ENCODE data around the gene ARMC3. TPM values are rescaled to one million over a fixed set of nuclear protein-coding genes. Genes with fewer than 3 reads are reported as not detected.
"Not testable (repeated sequence)": the region's sequence is repeated elsewhere in the genome, so short reads cannot be mapped to it uniquely, and the experiment has no call there.

Gene ARMC3
- total RNA-seq, 3 donors from 2014 or later, result 0.33 to 0.88 TPM; not detected in 1

DNA sequence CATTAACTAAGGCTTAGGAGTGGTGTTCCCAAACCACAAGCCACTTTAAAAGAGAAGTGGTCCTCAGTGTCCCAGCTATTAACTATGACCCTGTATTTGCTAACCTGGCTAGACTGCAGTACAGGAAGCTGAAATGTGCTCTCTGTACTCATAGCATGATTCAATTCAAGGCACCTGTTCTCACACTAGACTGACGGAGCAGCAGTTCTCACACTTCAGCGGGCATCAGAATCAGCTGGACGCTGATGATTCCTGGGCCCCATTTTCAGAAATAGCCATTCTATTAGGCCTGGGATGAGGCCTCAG lies 143.0 kb downstream of the ARMC3 start:
- no peak for TF ChIP-seq POLR2AphosphoS5 (IDR thresholded peaks at IDR 0.05)
- TF ChIP-seq, protein P1, sequence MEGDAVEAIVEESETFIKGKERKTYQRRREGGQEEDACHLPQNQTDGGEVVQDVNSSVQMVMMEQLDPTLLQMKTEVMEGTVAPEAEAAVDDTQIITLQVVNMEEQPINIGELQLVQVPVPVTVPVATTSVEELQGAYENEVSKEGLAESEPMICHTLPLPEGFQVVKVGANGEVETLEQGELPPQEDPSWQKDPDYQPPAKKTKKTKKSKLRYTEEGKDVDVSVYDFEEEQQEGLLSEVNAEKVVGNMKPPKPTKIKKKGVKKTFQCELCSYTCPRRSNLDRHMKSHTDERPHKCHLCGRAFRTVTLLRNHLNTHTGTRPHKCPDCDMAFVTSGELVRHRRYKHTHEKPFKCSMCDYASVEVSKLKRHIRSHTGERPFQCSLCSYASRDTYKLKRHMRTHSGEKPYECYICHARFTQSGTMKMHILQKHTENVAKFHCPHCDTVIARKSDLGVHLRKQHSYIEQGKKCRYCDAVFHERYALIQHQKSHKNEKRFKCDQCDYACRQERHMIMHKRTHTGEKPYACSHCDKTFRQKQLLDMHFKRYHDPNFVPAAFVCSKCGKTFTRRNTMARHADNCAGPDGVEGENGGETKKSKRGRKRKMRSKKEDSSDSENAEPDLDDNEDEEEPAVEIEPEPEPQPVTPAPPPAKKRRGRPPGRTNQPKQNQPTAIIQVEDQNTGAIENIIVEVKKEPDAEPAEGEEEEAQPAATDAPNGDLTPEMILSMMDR (IDR thresholded peaks at IDR 0.05), result no peak
- no peak for TF ChIP-seq POLR2A (IDR thresholded peaks at IDR 0.05)
- no peak overlapping the region for H3K27ac ChIP-seq
- H3K9me3 ChIP-seq, result no peaks in the 10 kb centered on the region
- H3K36me3 ChIP-seq, result no peaks in the 10 kb centered on the region
- no peak for DNase-seq (ENCODE audit: low spot score in 2 of 2)
- no peaks in the 10 kb centered on the region for H3K27me3 ChIP-seq
- H3K4me3 ChIP-seq, result no peak overlapping the region
- intact Hi-C loops (cut with DNase I; ENCODE audit: low total_unique reads), result no loop called here
- no peaks in the 10 kb centered on the region for H3K4me1 ChIP-seq

- H3K36me3 ChIP-seq; H3K4me1 ChIP-seq; H3K4me3 ChIP-seq; H3K9me3 ChIP-seq; DNase-seq (ENCODE audit: low spot score in 2 of 2); H3K27ac ChIP-seq; H3K27me3 ChIP-seq; intact Hi-C loops (cut with DNase I; ENCODE audit: low total_unique reads): not testable (repeated sequence)
Measured at GRCh38 chr10:23072593-23072992, 144.7 kb downstream of the ARMC3 start.

DNA sequence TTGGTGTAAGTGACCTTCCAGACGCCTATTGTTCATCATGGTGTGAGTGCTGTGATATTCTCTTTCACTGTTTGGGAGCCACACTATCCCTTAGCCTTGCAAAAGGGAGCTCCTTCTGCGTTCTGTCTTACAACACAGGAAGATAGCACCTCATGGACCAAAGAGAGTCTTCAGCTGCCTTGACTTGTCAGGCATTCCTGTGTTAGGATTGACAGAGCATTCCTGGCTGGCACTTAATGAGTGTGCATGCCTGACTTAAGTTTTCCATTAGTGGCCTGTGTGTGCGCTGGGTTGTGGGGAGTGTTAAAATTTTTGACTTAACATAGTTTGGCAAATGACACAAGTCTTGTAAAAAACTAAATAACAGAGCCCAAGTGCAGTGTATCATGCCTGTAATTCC lies 145.7 kb downstream of the ARMC3 start:
- intact Hi-C loops (cut with DNase I; ENCODE audit: low total_unique reads), result no loop called here
- Histone ChIP-seq H3K4me1 (no peaks in the 10 kb centered on the region), H3K27ac (no peak overlapping the region), H3K4me3 (no peak overlapping the region), H3K9me3 (no peaks in the 10 kb centered on the region), H3K27me3 (no peaks in the 10 kb centered on the region), H3K36me3 (no peaks in the 10 kb centered on the region)
- no peak for DNase-seq (ENCODE audit: low spot score in 2 of 2)
- TF ChIP-seq POLR2AphosphoS5 (IDR thresholded peaks at IDR 0.05) (no peak), POLR2A (IDR thresholded peaks at IDR 0.05) (no peak)
- TF ChIP-seq, protein P1 (IDR thresholded peaks at IDR 0.05), result no peak

- Histone ChIP-seq H3K36me3 (no peaks in the 10 kb centered on the region), H3K9me3 (no peaks in the 10 kb centered on the region), H3K27ac (no peak overlapping the region), H3K27me3 (no peaks in the 10 kb centered on the region), H3K4me1 (no peaks in the 10 kb centered on the region), H3K4me3 (no peak overlapping the region)
- TF ChIP-seq POLR2A (IDR thresholded peaks at IDR 0.05) (no peak), POLR2AphosphoS5 (IDR thresholded peaks at IDR 0.05) (no peak)
- TF ChIP-seq, protein P1 (IDR thresholded peaks at IDR 0.05), result no peak
- intact Hi-C loops (cut with DNase I; ENCODE audit: low total_unique reads), result no loop called here
- DNase-seq (ENCODE audit: low spot score in 2 of 2), result no peak
Measured at GRCh38 chr10:23075672-23076071, 147.8 kb downstream of the ARMC3 start.

GRCh38 chr10:23078114-23078513 lies 150.3 kb downstream of the ARMC3 start:
- intact Hi-C loops (cut with DNase I; ENCODE audit: low total_unique reads), result no loop called here

More at GRCh38 chr10:23078114-23078513, 150.3 kb downstream of the ARMC3 start:
- no peaks in the 10 kb centered on the region for H3K4me1 ChIP-seq
- H3K36me3 ChIP-seq, result no peaks in the 10 kb centered on the region
- H3K27me3 ChIP-seq, result no peaks in the 10 kb centered on the region
- H3K9me3 ChIP-seq, result no peaks in the 10 kb centered on the region
- no peak overlapping the region for H3K27ac ChIP-seq
- no peak overlapping the region for H3K4me3 ChIP-seq
- no peak for DNase-seq (ENCODE audit: low spot score in 2 of 2)
- TF ChIP-seq POLR2A (IDR thresholded peaks at IDR 0.05), result no peak
- TF ChIP-seq, protein P1 (IDR thresholded peaks at IDR 0.05), result no peak
- TF ChIP-seq POLR2AphosphoS5 (IDR thresholded peaks at IDR 0.05), result no peak

All from breast epithelium (tissue), 4 donors.